ENCODE data around the gene SDC1. TPM values are rescaled to one million over a fixed set of nuclear protein-coding genes. Genes with fewer than 3 reads are reported as not detected.
"Not testable (repeated sequence)": the region's sequence is repeated elsewhere in the genome, so short reads cannot be mapped to it uniquely, and the experiment has no call there.

Gene SDC1
- total and polyA plus RNA-seq, 4 donors = 0.66 to 5.4 (median 1.4) TPM

DNA sequence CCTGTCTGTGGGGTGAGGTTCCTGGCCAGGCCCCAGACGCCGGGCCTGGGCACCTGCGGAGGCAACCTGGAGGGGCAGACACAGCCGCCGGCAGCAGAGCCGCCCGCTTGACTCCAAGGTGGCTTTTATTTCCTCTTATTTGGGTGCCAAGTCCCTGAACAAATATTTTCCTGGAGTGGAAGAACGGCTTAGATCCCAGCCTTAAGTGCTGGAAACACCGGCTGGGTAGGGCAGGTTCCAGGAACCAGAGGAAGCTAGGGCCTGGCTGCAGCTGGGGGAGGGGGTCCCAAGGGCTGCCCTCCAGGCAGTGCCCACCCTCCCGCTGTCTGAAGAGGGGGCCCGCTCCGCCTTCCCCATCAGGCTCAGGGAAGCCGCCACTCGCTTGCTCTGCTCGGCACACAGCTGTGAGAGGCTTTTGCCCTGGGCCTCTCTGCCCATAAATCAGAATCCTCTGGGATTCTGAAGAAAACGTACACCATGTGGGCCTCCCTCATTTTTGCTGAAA, 28.2 kb downstream of the SDC1 start:
- no peaks in the 10 kb centered on the region for H3K9me3 ChIP-seq (ENCODE audit: control insufficient read depth, low read length)
- H3K27ac ChIP-seq (ENCODE audit: low read depth in 1 of 2, low read length in 2 of 2) = no peak overlapping the region
- no peak for DNase-seq
- 65 to 69% methylated on average over 15 to 16 of the region's 16 CpGs for WGBS, 2 donors
- no peaks in the 10 kb centered on the region for H3K27me3 ChIP-seq (ENCODE audit: control insufficient read depth in 1 of 2, insufficient read depth in 2 of 2, low read length in 1 of 2)
- H3K4me1 ChIP-seq (ENCODE audit: control insufficient read depth in 1 of 2, insufficient read depth in 2 of 2, low read length in 2 of 2) = no peaks in the 10 kb centered on the region
- no peaks in the 10 kb centered on the region for H3K36me3 ChIP-seq (ENCODE audit: control insufficient read depth in 1 of 2, insufficient read depth in 2 of 2, low read length in 1 of 2)
- no peak for ATAC-seq (ENCODE audit: low FRiP score)
- intact Hi-C loops (cut with DNase I) = no loop called here
- no peak overlapping the region for H3K4me3 ChIP-seq (ENCODE audit: low read length in 2 of 2)

DNA sequence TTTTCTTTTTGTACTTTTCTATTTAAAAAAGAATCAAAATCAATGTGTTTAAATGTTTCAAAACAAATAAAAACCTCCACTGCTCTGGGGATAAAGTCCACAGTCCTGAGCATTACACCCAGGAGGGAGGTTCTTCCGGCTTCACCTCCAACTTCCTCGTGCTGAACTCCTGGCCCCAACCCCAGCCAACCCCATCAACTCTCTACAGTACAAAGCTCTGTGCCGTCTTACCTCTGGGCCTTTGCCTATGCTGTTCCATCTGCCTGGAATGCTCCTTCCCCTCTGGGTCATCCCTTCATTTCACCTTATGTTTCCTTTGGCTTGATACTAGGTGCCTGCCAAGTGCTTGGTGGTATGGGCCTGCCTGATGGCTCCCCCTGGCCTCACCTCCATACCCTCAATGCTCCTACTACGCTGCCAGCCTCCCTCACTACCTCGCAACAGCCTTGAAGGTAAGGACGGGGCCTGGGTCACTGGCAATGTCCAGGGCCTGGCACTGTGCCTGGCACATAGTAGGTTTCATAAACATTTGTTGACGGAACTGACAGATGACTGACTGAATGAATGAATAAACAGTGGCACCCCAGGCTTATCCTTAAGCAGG, 28.8 kb downstream of the SDC1 start:
- H3K4me3 ChIP-seq (ENCODE audit: low read length in 2 of 2) = no peak overlapping the region
- no peaks in the 10 kb centered on the region for H3K27me3 ChIP-seq (ENCODE audit: control insufficient read depth in 1 of 2, insufficient read depth in 2 of 2, low read length in 1 of 2)
- intact Hi-C loops (cut with DNase I) = no loop called here
- no peak overlapping the region for H3K27ac ChIP-seq (ENCODE audit: low read depth in 1 of 2, low read length in 2 of 2)
- H3K4me1 ChIP-seq (ENCODE audit: control insufficient read depth in 1 of 2, insufficient read depth in 2 of 2, low read length in 2 of 2) = no peaks in the 10 kb centered on the region
- WGBS, 2 donors = 90 to 91% methylated on average over 7 of the region's 7 CpGs
- H3K36me3 ChIP-seq (ENCODE audit: control insufficient read depth in 1 of 2, insufficient read depth in 2 of 2, low read length in 1 of 2) = no peaks in the 10 kb centered on the region
- DNase-seq = no peak
- H3K9me3 ChIP-seq (ENCODE audit: control insufficient read depth, low read length) = no peaks in the 10 kb centered on the region
- no peak for ATAC-seq (ENCODE audit: low FRiP score)

DNA sequence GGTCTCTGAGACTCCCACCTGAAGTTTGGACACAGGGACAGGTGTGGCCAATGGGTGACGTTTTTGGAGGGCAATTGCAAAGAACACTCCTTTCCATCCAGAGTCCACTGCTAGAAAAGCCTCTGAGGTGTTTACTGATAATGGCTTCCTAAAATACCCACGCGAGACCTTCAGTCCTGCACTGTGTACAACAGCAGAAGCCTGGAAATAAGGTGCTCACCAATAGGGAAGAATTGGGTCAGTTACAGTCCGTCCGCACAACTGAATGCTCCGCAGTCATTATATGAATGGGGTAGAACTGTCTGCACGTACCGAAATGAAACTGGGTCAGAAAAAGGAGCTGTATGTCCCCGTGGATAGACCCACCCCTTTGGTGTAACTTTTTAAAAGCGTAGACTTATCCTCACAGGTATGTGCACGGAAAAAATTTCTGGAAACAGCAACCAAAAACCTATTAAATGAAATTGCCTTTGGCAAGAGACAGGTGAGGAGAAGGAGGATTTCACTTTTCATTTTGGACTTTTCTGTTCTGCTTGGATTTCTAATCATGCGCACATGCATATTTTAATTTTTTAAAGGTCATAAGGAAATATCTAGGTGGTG, 29.4 kb downstream of the SDC1 start:
- Histone ChIP-seq H3K27me3 (ENCODE audit: control insufficient read depth in 1 of 2, insufficient read depth in 2 of 2, low read length in 1 of 2) (no peaks in the 10 kb centered on the region), H3K4me3 (ENCODE audit: low read length in 2 of 2) (no peak overlapping the region), H3K27ac (ENCODE audit: low read depth in 1 of 2, low read length in 2 of 2) (no peak overlapping the region), H3K4me1 (ENCODE audit: control insufficient read depth in 1 of 2, insufficient read depth in 2 of 2, low read length in 2 of 2) (no peaks in the 10 kb centered on the region), H3K9me3 (ENCODE audit: control insufficient read depth, low read length) (no peaks in the 10 kb centered on the region), H3K36me3 (ENCODE audit: control insufficient read depth in 1 of 2, insufficient read depth in 2 of 2, low read length in 1 of 2) (no peaks in the 10 kb centered on the region)
- ATAC-seq (ENCODE audit: low FRiP score) (no peak), DNase-seq (no peak)
- intact Hi-C loops (cut with DNase I) = no loop called here
- WGBS, 2 donors = 87 to 90% methylated on average over 12 of the region's 12 CpGs

DNA sequence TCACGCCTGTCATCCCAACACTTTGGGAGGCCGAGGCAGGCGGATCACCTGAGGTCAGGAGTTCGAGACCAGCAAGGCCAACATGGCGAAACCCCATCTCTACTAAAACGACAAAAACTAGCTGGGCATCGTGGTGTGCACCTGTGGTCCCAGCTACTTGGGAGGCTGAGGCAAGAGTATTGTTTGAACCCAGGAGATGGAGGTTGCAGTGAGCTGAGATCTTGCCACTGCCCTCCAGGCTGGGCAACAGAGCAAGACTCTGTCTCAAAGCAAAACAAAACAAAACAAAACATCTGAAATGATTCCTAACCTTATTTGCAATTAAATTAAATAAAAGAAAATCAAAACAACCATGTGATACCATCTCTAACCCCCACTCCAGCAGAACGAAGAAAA, 29.9 kb downstream of the SDC1 start:
- H3K4me3 ChIP-seq (ENCODE audit: low read length in 2 of 2); DNase-seq; intact Hi-C loops (cut with DNase I); ATAC-seq (ENCODE audit: low FRiP score); H3K27me3 ChIP-seq (ENCODE audit: control insufficient read depth in 1 of 2, insufficient read depth in 2 of 2, low read length in 1 of 2); H3K4me1 ChIP-seq (ENCODE audit: control insufficient read depth in 1 of 2, insufficient read depth in 2 of 2, low read length in 2 of 2); H3K36me3 ChIP-seq (ENCODE audit: control insufficient read depth in 1 of 2, insufficient read depth in 2 of 2, low read length in 1 of 2); H3K9me3 ChIP-seq (ENCODE audit: control insufficient read depth, low read length); H3K27ac ChIP-seq (ENCODE audit: low read depth in 1 of 2, low read length in 2 of 2): not testable (repeated sequence)
- WGBS, 2 donors = 87 to 92% methylated on average over 8 of the region's 8 CpGs

DNA sequence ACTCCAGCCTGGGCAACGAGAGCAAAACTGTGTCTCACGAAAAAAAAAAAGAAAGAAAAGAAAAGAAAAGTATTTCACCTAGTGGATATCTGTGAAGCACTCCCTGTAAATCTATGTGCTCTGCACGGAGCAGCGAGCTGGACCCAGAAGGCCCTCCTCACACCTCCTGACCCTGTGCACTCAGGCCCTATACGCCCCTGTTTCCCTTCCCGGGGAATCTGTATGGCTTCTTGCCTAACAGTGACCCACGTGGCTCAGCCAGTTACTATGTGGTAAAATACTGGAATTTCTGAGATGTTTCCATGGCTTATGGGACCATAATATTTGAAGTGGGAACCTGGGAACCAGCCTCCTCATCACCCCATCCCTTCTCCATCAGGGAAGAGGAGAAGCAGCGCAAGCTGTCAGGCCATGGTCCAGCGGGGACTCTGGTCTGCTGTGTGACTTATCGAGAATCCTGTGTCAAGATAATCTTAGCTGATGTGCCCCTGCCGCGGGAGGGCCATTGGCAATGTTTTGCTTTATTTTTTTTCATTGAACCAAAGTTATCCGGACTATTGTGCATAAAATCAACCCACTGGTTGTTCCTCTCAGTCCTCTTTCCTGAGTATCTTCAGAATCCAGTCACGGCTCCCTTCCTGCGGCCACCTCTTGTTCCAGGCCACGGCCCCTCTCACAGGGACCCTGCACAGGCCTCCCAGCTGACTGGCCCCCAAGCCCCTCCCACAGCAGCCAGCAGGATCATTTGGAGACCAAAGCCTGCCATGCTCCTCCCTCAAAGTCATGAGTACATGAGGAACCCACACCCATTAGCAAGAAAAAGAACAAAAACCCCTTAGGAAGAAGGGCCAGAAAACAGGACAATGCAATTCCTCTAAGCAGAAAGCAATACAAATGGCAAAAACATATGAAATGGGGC, 30.6 kb downstream of the SDC1 start:
- no peak for DNase-seq
- Histone ChIP-seq H3K9me3 (ENCODE audit: control insufficient read depth, low read length) (no peaks in the 10 kb centered on the region), H3K4me1 (ENCODE audit: control insufficient read depth in 1 of 2, insufficient read depth in 2 of 2, low read length in 2 of 2) (no peaks in the 10 kb centered on the region), H3K36me3 (ENCODE audit: control insufficient read depth in 1 of 2, insufficient read depth in 2 of 2, low read length in 1 of 2) (no peaks in the 10 kb centered on the region), H3K27ac (ENCODE audit: low read depth in 1 of 2, low read length in 2 of 2) (no peak overlapping the region), H3K27me3 (ENCODE audit: control insufficient read depth in 1 of 2, insufficient read depth in 2 of 2, low read length in 1 of 2) (no peaks in the 10 kb centered on the region), H3K4me3 (ENCODE audit: low read length in 2 of 2) (no peak overlapping the region)
- WGBS, 2 donors = 87 to 89% methylated on average over 16 of the region's 16 CpGs
- no peak for ATAC-seq (ENCODE audit: low FRiP score)
- intact Hi-C loops (cut with DNase I) = no loop called here

DNA sequence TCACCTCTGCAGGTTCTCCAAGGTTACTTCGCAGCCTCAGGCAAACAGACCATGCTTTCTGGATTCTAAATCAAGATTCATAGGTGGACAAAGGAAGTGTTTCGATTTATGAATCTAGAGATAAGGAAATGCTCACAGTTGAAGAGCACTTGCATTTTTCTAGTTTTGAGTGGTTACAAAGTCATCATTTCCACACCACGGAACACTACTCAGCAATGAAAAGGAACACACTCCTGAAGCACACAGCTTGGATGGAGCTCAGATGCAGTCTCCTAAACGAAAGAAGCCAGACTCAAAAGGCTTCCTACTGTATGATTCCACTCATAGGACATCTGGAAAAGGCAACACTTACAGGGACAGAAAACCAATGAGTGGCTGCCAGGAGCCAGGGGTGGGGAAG, 31.7 kb downstream of the SDC1 start:
- intact Hi-C loops (cut with DNase I) = no loop called here
- 93 to 96% methylated on average over 4 of the region's 4 CpGs for WGBS, 2 donors
- no peaks in the 10 kb centered on the region for H3K9me3 ChIP-seq (ENCODE audit: control insufficient read depth, low read length)
- H3K4me3 ChIP-seq (ENCODE audit: low read length in 2 of 2) = no peak overlapping the region
- DNase-seq = no peak
- H3K36me3 ChIP-seq (ENCODE audit: control insufficient read depth in 1 of 2, insufficient read depth in 2 of 2, low read length in 1 of 2) = no peaks in the 10 kb centered on the region
- no peaks in the 10 kb centered on the region for H3K27me3 ChIP-seq (ENCODE audit: control insufficient read depth in 1 of 2, insufficient read depth in 2 of 2, low read length in 1 of 2)
- no peak overlapping the region for H3K27ac ChIP-seq (ENCODE audit: low read depth in 1 of 2, low read length in 2 of 2)
- H3K4me1 ChIP-seq (ENCODE audit: control insufficient read depth in 1 of 2, insufficient read depth in 2 of 2, low read length in 2 of 2) = no peaks in the 10 kb centered on the region
- ATAC-seq (ENCODE audit: low FRiP score) = no peak

DNA sequence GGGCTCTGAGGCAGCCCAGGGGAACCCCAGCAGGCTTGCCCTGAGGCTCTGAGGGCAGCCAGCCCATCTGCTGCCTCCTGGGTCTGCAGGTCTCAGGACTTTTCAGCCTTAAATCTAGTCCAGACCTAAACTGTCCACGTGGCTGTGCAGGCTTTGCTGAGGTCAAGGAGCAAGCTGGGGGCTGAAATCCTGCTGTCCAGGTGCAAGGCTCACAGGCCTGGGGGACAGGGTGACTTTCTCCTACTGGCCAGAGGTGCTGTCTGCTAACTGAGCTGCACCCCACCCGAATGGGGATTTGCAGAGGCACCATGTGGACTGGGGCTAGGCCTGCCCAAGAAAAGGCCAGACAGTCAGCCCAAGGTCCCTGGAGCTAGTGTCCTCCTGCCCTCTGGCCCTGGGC, 32.1 kb downstream of the SDC1 start:
- Histone ChIP-seq H3K4me1 (ENCODE audit: control insufficient read depth in 1 of 2, insufficient read depth in 2 of 2, low read length in 2 of 2) (no peaks in the 10 kb centered on the region), H3K36me3 (ENCODE audit: control insufficient read depth in 1 of 2, insufficient read depth in 2 of 2, low read length in 1 of 2) (no peaks in the 10 kb centered on the region), H3K9me3 (ENCODE audit: control insufficient read depth, low read length) (no peaks in the 10 kb centered on the region), H3K27ac (ENCODE audit: low read depth in 1 of 2, low read length in 2 of 2) (no peak overlapping the region), H3K4me3 (ENCODE audit: low read length in 2 of 2) (no peak overlapping the region), H3K27me3 (ENCODE audit: control insufficient read depth in 1 of 2, insufficient read depth in 2 of 2, low read length in 1 of 2) (no peaks in the 10 kb centered on the region)
- no peak for DNase-seq
- intact Hi-C loops (cut with DNase I) = no loop called here
- no peak for ATAC-seq (ENCODE audit: low FRiP score)
- WGBS, 2 donors = 91 to 94% methylated on average over 2 of the region's 2 CpGs

DNA sequence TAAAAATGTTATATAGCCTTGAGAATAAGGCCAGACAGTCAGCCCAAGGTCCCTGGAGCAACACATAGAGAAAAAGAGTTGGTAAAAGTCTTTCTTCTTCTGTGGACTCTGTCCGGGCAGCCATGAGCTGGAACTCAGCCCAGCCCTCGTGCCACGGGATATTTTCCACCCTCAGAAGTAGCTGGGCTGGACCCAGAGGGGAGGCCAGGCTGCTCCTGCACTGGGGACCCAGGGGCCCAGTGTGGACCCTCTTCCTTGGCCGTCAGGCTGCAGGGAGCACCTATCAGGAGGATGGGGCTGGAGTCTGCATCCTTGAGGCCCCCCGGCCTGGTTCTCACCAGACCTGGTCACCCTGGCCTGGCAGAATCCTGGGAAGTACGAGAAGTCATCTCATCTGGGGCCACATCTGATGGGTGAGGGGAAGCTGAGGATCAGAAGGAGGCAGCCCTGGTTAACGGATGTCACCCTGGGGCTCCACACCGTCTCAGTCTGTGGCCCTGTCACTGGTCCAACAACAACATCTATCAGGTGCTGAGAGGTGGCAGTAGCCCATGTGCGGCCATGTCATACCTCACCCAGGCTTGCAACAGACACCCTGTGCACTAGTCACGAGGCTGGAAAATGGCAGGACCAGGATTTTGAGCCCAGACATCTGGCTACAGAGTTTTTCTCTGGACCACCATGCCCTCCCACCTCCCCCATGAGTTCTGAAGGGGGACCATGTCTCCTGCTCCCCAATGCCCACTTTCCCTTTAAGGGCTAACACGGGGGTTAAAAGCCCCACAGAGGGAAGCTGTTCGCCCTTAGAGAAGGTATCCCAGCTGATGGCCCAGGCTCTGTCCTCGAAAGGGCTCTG, 33.0 kb downstream of the SDC1 start:
- no peaks in the 10 kb centered on the region for H3K9me3 ChIP-seq (ENCODE audit: control insufficient read depth, low read length)
- no peaks in the 10 kb centered on the region for H3K27me3 ChIP-seq (ENCODE audit: control insufficient read depth in 1 of 2, insufficient read depth in 2 of 2, low read length in 1 of 2)
- H3K27ac ChIP-seq (ENCODE audit: low read depth in 1 of 2, low read length in 2 of 2) = no peak overlapping the region
- no peaks in the 10 kb centered on the region for H3K4me1 ChIP-seq (ENCODE audit: control insufficient read depth in 1 of 2, insufficient read depth in 2 of 2, low read length in 2 of 2)
- ATAC-seq (ENCODE audit: low FRiP score) (no peak), DNase-seq (no peak)
- H3K36me3 ChIP-seq (ENCODE audit: control insufficient read depth in 1 of 2, insufficient read depth in 2 of 2, low read length in 1 of 2) = no peaks in the 10 kb centered on the region
- intact Hi-C loops (cut with DNase I) = no loop called here
- no peak overlapping the region for H3K4me3 ChIP-seq (ENCODE audit: low read length in 2 of 2)
- 59 to 63% methylated on average over 13 of the region's 13 CpGs for WGBS, 2 donors

All from aorta (tissue), 5 donors.